Mesenchymal stem cell (in vitro differentiated cells and primary cell): ENCODE measurements around the gene NAALADL2.

Source experiments
- DNase-seq: peaks from one replicate; pipeline ENCODE4 v3.0.0-alpha.2; 2013
- H2AFZ ChIP-seq: one replicate; pipeline ENCODE4 v1.6.1; 2013; ENCODE audit warnings: low read depth, mild to moderate bottlenecking, control low read depth, inconsistent platforms, low read length, moderate library complexity
- H2AK5ac ChIP-seq: 2 replicates; pipeline ENCODE4 v1.6.1; 2013; ENCODE audit warnings: low read length, moderate library complexity, mild to moderate bottlenecking, inconsistent platforms; ENCODE audit not compliant: severe bottlenecking
- H2BK120ac ChIP-seq: one replicate; pipeline ENCODE4 v1.6.1; 2013; ENCODE audit warnings: low read depth, mild to moderate bottlenecking, inconsistent platforms, low read length, moderate library complexity
- H2BK12ac ChIP-seq, 2 experiments: one replicate each; pipeline ENCODE4 v1.6.1; 2013; ENCODE audit warnings: inconsistent platforms in 2 of 2, low read length in 2 of 2, mild to moderate bottlenecking in 2 of 2, moderate library complexity in 2 of 2, control low read depth in 1 of 2
- H2BK15ac ChIP-seq: one replicate; pipeline ENCODE4 v1.6.1; 2013; ENCODE audit warnings: mild to moderate bottlenecking, low read depth, inconsistent platforms; ENCODE audit not compliant: poor library complexity, severe bottlenecking
- H2BK5ac ChIP-seq: 2 replicates; pipeline ENCODE4 v1.6.1; 2013; ENCODE audit warnings: low read depth, mild to moderate bottlenecking, low read length, control low read depth, inconsistent platforms; ENCODE audit not compliant: poor library complexity, severe bottlenecking
- H3K14ac ChIP-seq, 2 experiments: one replicate each; pipeline ENCODE4 v1.6.1; 2013; ENCODE audit warnings: inconsistent platforms in 2 of 2, low read length in 2 of 2, control low read depth in 1 of 2, mild to moderate bottlenecking in 1 of 2, moderate library complexity in 1 of 2
- H3K18ac ChIP-seq, 2 experiments: one replicate each; pipeline ENCODE4 v1.6.1; 2013; ENCODE audit warnings: inconsistent platforms in 2 of 2, low read length in 2 of 2, control low read depth in 1 of 2, low read depth in 1 of 2, mild to moderate bottlenecking in 1 of 2
- H3K23ac ChIP-seq, 2 experiments: one replicate each; pipeline ENCODE4 v1.6.1; 2013; ENCODE audit warnings: inconsistent platforms in 2 of 2, low read length in 2 of 2, mild to moderate bottlenecking in 2 of 2, moderate library complexity in 2 of 2, control low read depth in 1 of 2
- H3K27ac ChIP-seq: 2 replicates; pipeline ENCODE4 v1.5.1; 2013; ENCODE audit warnings: mild to moderate bottlenecking, moderate library complexity, low read length, control low read depth, inconsistent platforms; ENCODE audit not compliant: poor library complexity, severe bottlenecking
- H3K27me3 ChIP-seq, 2 experiments: 2 replicates each; pipeline versions ENCODE4 v1.6.1 to v1.7.0; 2013; ENCODE audit warnings: low read length in 2 of 2, mild to moderate bottlenecking in 2 of 2, moderate library complexity in 2 of 2, control low read depth in 1 of 2, inconsistent platforms in 1 of 2; ENCODE audit not compliant: control insufficient read depth in 1 of 2, insufficient read depth in 1 of 2
- H3K36me3 ChIP-seq, 2 experiments: 2 replicates each; pipeline versions ENCODE4 v1.6.1 to v1.7.0; 2013; ENCODE audit warnings: low read length in 2 of 2, control low read depth in 1 of 2, inconsistent platforms in 1 of 2, low read depth in 1 of 2, mild to moderate bottlenecking in 1 of 2; ENCODE audit not compliant: insufficient read depth in 2 of 2, control insufficient read depth in 1 of 2
- H3K4ac ChIP-seq, 2 experiments: one replicate each; pipeline ENCODE4 v1.6.1; 2013; ENCODE audit warnings: inconsistent platforms in 2 of 2, low read length in 2 of 2, mild to moderate bottlenecking in 2 of 2, moderate library complexity in 2 of 2, control low read depth in 1 of 2, low read depth in 1 of 2
- H3K4me1 ChIP-seq: 2 replicates; pipeline ENCODE4 v1.6.1; 2013; ENCODE audit warnings: low read depth, low read length, control low read depth; ENCODE audit not compliant: control insufficient read depth, insufficient read depth
- H3K4me2 ChIP-seq: 2 replicates; pipeline ENCODE4 v1.6.1; 2013; ENCODE audit warnings: low read length, mild to moderate bottlenecking, inconsistent platforms; ENCODE audit not compliant: poor library complexity, severe bottlenecking
- H3K4me3 ChIP-seq, 2 experiments: 2 replicates each; pipeline versions ENCODE4 v1.5.1 to v1.7.0; 2013; ENCODE audit warnings: low read length in 2 of 2, mild to moderate bottlenecking in 2 of 2, control low read depth in 1 of 2, low read depth in 1 of 2; ENCODE audit not compliant: insufficient read depth in 1 of 2
- H3K79me1 ChIP-seq: replicated peaks from 2 replicates; pipeline ENCODE4 v1.6.1; 2013; ENCODE audit warnings: mild to moderate bottlenecking, control low read depth, low read length, inconsistent platforms; ENCODE audit not compliant: poor library complexity, severe bottlenecking
- H3K9ac ChIP-seq: 2 replicates; pipeline ENCODE4 v1.7.0; 2013; ENCODE audit warnings: mild to moderate bottlenecking, low read length, moderate library complexity
- H3K9me3 ChIP-seq: 2 replicates; pipeline ENCODE4 v1.7.0; 2013; ENCODE audit warnings: mild to moderate bottlenecking, low read length; ENCODE audit not compliant: control insufficient read depth
- H4K8ac ChIP-seq: one replicate; pipeline ENCODE4 v1.6.1; 2013; ENCODE audit warnings: inconsistent platforms, mild to moderate bottlenecking, low read length, moderate library complexity
- H4K91ac ChIP-seq: one replicate; pipeline ENCODE4 v1.6.1; 2013; ENCODE audit warnings: mild to moderate bottlenecking, low read length, inconsistent platforms
- WGBS: methylation state at CpG from one replicate; pipeline ENCODE4 v1.1.7; 2013; ENCODE audit warnings: mixed read lengths; 5-methylcytosine and 5-hydroxymethylcytosine counted together

The NAALADL2 gene

DNA sequence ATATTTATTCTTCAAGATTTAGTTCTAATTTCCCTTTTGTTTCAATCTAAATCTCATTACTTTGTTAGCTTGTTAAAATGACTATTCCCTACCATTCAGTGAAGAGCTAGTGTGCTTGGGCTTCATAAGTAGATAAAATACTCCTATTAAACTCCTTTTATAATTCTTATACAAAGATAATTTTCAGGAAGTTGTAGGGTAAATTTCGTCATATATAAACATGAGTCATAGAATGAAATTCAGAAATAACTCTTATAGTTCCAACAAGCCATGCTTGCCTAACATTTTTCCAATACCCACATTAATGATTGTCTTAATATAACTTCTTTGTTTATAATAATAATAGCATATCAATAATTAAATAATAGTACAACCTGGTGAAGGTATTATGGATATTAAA, 407.3 kb downstream of the NAALADL2 start:
- no peak overlapping the region for H4K91ac ChIP-seq
- H3K4me1 ChIP-seq, result no peaks in the 10 kb centered on the region
- H2BK5ac ChIP-seq, result no peak overlapping the region
- peak; percentile 41 for DNase-seq
- H3K9me3 ChIP-seq, result no peaks in the 10 kb centered on the region
- no peak overlapping the region for H4K8ac ChIP-seq
- WGBS, result no CpG with 5 or more reads among the region's 1 CpG
- H2BK15ac ChIP-seq, result no peak overlapping the region
- no peak overlapping the region for H3K4me3 ChIP-seq
- H2AK5ac ChIP-seq, result no peak overlapping the region
- H3K36me3 ChIP-seq, result no peaks in the 10 kb centered on the region
- H3K4me2 ChIP-seq, result no peak overlapping the region
- H3K27me3 ChIP-seq, result no peaks in the 10 kb centered on the region
- no peak overlapping the region for H2BK12ac ChIP-seq
- no peaks in the 10 kb centered on the region for H3K79me1 ChIP-seq
- no peak overlapping the region for H3K27ac ChIP-seq
- H3K14ac ChIP-seq, result no peak overlapping the region
- H3K23ac ChIP-seq, result no peak overlapping the region
- H2AFZ ChIP-seq, result no peak overlapping the region
- H3K9ac ChIP-seq, result no peak overlapping the region
- no peak overlapping the region for H3K18ac ChIP-seq
- H2BK120ac ChIP-seq, result no peak overlapping the region
- H3K4ac ChIP-seq, result no peak overlapping the region

DNA sequence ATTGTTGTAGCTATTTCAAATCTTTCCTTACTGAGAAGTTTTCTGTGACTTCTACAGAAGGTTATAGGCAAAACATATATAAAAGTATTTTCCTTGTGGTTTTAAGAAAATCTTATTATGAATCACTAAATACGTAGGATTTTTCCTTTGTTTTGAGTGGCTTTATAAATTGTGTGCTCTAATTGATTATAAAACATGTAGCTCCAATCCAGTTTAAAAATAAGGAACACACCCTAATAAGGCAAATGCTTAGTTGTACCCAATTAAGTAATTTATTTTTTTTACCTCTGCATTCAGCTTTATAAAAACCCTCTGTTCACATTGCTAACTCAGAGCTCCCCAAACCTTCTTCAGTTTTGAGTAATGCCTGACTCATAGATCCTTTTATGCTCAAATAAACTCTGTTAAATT, 408.0 kb downstream of the NAALADL2 start:
- Histone ChIP-seq H3K27me3 (no peaks in the 10 kb centered on the region), H2AFZ (no peak overlapping the region), H3K18ac (no peak overlapping the region), H2BK15ac (no peak overlapping the region), H3K4ac (no peak overlapping the region), H3K23ac (no peak overlapping the region), H3K27ac (no peak overlapping the region), H4K8ac (no peak overlapping the region), H3K4me3 (no peak overlapping the region), H2BK120ac (no peak overlapping the region), H3K9me3 (no peaks in the 10 kb centered on the region), H4K91ac (no peak overlapping the region), H3K36me3 (no peaks in the 10 kb centered on the region), H3K14ac (no peak overlapping the region), H2BK5ac (no peak overlapping the region), H2AK5ac (no peak overlapping the region), H2BK12ac (no peak overlapping the region), H3K79me1 (no peaks in the 10 kb centered on the region), H3K4me1 (no peaks in the 10 kb centered on the region), H3K4me2 (no peak overlapping the region), H3K9ac (peak overlapping the region; percentile 61)
- DNase-seq, result peak; percentile 30
- WGBS, result no CpG with 5 or more reads among the region's 1 CpG

DNA sequence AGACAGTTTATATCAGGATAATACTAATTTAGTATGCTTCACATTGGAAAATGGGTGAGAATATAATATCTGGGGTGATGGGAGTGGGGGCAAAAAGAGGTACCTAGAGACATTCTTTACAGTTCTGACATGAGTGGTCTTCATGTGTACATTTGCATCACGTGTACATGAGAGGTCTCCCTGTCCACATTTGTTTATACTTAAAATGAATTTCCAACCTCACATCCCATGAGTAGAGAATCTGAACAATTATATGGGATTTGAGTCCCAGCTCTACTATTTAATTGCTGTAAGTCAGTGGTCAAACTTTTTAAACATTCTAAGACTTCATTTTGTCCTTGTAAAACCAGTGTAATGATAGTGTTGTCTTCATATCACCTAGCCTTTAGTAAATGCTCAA, 408.4 kb downstream of the NAALADL2 start:
- WGBS, result no CpG with 5 or more reads among the region's 1 CpG
- H2BK15ac ChIP-seq, result no peak overlapping the region
- H3K4me3 ChIP-seq, result no peak overlapping the region
- H2BK12ac ChIP-seq, result no peak overlapping the region
- H3K4me2 ChIP-seq, result no peak overlapping the region
- H3K14ac ChIP-seq, result no peak overlapping the region
- no peaks in the 10 kb centered on the region for H3K36me3 ChIP-seq
- H3K79me1 ChIP-seq, result no peaks in the 10 kb centered on the region
- no peak overlapping the region for H2AFZ ChIP-seq
- H2BK5ac ChIP-seq, result no peak overlapping the region
- peak; percentile 23 for DNase-seq
- no peak overlapping the region for H4K8ac ChIP-seq
- no peak overlapping the region for H3K27ac ChIP-seq
- H3K4me1 ChIP-seq, result no peaks in the 10 kb centered on the region
- H3K4ac ChIP-seq, result no peak overlapping the region
- no peak overlapping the region for H2AK5ac ChIP-seq
- no peak overlapping the region for H2BK120ac ChIP-seq
- no peaks in the 10 kb centered on the region for H3K27me3 ChIP-seq
- H3K9ac ChIP-seq, result peak overlapping the region; percentile 61
- H3K18ac ChIP-seq, result no peak overlapping the region
- H3K23ac ChIP-seq, result no peak overlapping the region
- H3K9me3 ChIP-seq, result no peaks in the 10 kb centered on the region
- no peak overlapping the region for H4K91ac ChIP-seq

DNA sequence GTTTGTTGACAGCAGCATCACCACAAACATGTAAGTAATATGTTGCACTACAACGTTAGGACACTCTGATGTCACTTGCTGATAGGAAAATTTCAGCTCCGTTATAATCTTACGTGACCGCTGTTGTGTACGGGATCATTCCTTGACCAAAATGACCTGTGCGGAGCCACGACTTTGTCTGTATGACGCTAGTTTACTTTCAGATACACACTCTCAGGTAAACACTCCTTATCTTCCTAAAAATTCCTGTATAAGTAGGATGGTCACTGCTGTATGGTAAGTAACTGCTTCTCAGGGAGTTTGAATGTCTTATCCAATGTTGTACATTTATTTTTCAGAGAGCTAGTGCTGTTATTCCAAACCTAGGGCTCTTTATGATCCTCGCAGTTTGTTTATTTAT, 410.3 kb downstream of the NAALADL2 start:
- Histone ChIP-seq H3K9ac (no peak overlapping the region), H2BK15ac (no peak overlapping the region)
- DNase-seq, result no peak

More for the DNA sequence above, 410.3 kb downstream of the NAALADL2 start:
- 97% methylated on average over 5 of the region's 9 CpGs for WGBS
- Histone ChIP-seq H3K9me3 (no peaks in the 10 kb centered on the region), H3K79me1 (no peaks in the 10 kb centered on the region), H3K4me2 (no peak overlapping the region), H2BK12ac (no peak overlapping the region), H4K91ac (no peak overlapping the region), H3K14ac (no peak overlapping the region), H3K27me3 (no peaks in the 10 kb centered on the region), H3K36me3 (no peaks in the 10 kb centered on the region), H2BK5ac (no peak overlapping the region), H2AK5ac (no peak overlapping the region), H3K23ac (no peak overlapping the region), H3K4me3 (no peak overlapping the region), H2BK120ac (no peak overlapping the region), H3K18ac (no peak overlapping the region), H4K8ac (no peak overlapping the region), H2AFZ (no peak overlapping the region), H3K4ac (no peak overlapping the region), H3K27ac (no peak overlapping the region), H3K4me1 (no peaks in the 10 kb centered on the region)
